Hepatocyte (in vitro differentiated cells): ENCODE data around the gene OOEP.

Experiments
- EZH2phosphoT487 ChIP-seq: fragments of 200-600 bp; sonication (generic); IDR thresholded peaks from one replicate; pipeline ENCODE4 v1.6.1; 2018; ENCODE audit warnings: antibody characterized with exemption, mild to moderate bottlenecking, low read depth, moderate library complexity; ENCODE audit not compliant: unreplicated experiment, severe bottlenecking
- TF ChIP-seq, protein P1 (sequence below): fragments of 200-600 bp; sonication (generic); IDR thresholded peaks from 2 replicates; pipeline ENCODE4 v1.5.1; 2016; ENCODE audit warnings: antibody characterized with exemption, mild to moderate bottlenecking; ENCODE audit not compliant: poor library complexity

DNA sequence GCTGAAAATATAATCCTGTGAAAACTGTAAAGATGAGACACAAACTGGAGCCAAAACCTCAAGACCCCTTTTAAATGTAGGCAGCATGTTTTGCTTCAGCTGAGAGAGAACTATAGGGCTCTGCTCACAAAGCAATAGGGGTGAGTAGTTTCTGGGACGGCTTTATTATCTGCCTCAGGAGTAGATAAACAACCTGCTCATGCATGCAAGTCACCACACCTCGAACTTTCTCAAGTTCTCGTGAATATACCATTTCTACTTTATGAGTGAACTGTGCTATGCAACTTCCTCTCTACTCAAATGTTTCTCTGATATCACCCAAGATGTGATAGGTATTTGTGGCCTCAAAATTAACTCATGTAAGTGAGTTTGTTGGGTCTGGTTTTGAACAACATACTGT is 7.5 kb upstream of the OOEP start:
- TF ChIP-seq, protein P1, sequence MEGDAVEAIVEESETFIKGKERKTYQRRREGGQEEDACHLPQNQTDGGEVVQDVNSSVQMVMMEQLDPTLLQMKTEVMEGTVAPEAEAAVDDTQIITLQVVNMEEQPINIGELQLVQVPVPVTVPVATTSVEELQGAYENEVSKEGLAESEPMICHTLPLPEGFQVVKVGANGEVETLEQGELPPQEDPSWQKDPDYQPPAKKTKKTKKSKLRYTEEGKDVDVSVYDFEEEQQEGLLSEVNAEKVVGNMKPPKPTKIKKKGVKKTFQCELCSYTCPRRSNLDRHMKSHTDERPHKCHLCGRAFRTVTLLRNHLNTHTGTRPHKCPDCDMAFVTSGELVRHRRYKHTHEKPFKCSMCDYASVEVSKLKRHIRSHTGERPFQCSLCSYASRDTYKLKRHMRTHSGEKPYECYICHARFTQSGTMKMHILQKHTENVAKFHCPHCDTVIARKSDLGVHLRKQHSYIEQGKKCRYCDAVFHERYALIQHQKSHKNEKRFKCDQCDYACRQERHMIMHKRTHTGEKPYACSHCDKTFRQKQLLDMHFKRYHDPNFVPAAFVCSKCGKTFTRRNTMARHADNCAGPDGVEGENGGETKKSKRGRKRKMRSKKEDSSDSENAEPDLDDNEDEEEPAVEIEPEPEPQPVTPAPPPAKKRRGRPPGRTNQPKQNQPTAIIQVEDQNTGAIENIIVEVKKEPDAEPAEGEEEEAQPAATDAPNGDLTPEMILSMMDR, result no peak
- no peak for TF ChIP-seq EZH2phosphoT487
